ENCODE results near the gene SPINK1. TPM values are rescaled to one million over a fixed set of nuclear protein-coding genes. Genes with fewer than 3 reads are reported as not detected.
"Not testable (repeated sequence)": the region's sequence is repeated elsewhere in the genome, so short reads cannot be mapped to it uniquely, and the experiment has no call there.

Gene SPINK1
- total RNA-seq, 1 donor from 2014 or later, result 3.7 TPM

DNA sequence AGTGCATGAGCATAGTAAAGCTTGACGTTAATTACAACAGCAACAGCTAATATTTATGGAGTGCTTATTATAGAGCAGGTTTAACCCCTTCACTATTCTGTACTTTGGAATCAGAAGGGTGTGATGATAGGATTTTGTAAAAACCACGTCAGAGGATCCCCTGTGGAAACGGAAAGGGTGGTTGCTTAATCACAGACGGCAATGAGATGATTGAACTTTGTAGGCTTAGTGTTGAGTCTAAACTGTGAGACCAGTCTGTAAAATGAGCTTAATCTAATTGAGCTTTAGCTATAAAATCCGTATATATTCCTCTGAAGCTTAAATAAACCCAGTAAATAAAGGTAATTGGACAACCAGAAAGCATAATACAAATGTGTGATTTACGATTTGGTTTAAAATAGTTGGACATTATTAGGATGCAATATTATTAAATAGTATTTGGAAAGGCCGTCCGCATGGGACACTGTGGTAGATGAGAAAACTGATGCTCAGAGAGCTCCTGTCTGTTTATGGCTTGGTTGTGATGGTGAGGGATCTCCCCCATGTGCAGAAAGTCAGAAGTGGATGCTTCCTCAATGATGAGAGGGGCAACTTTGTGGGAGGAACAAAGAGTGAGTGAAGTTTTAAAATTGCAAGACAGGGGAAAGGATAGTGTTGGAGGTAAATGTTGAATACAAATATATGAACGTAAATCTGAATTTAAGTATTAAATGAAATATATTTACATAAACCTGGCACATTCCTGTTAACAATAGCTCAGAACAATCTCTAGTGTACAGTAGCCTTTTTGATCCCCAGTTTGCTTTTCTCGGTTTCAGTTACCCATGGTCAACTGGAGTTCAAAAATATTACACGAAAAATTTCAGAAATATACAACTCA is 23.7 kb upstream of the SPINK1 start:
- DNase-seq (ENCODE audit: low spot score), result no peak

DNA sequence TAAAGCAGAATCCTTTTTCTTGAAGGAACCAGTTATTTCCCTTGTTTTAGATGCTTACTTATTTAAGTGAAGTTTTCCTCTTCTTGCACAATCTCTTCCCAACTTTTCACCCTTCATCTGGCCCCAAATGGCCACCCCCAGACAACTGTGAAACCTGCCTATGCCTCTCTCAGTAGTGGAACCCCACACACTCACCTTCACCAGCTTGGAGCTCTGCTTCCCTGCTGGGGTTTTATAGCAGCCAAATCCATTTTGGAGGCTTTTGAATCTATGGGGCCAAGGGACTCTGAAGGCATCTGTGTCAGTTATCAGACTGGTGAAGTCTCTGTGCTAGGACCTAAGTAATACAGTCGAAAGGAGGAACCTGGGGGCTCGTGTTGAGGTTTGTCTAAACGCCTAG is 22.9 kb upstream of the SPINK1 start:
- no peak for DNase-seq (ENCODE audit: low spot score)

DNA sequence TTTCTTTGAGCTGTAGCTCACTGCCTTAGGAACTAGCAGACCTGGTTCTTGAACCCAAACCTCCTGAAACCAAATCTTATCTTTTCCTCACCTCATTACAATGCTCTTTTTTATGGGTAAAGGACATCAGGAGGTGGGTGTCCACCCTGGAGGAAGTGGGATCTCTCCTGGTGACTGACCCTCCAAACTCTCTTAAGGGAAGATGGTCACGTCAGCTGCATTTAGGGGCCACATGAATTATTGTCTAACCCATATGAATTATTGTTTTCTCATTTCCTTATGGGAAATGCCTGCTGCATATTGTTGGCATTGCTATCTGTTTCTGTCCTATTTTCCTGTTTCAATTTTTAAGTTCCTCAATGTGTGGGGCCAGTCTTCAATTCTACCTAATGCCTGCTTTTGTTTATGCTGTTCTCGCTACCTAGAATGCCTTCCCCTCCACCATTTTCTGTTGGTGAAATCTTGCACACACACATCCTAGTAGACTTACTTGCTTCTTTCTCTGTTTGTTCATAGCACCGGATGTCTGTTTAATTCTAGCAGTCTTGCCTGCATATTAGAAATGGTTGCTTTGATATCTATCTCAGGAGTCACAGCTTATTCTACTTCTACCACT is 22.0 kb upstream of the SPINK1 start:
- DNase-seq (ENCODE audit: low spot score), result no peak

DNA sequence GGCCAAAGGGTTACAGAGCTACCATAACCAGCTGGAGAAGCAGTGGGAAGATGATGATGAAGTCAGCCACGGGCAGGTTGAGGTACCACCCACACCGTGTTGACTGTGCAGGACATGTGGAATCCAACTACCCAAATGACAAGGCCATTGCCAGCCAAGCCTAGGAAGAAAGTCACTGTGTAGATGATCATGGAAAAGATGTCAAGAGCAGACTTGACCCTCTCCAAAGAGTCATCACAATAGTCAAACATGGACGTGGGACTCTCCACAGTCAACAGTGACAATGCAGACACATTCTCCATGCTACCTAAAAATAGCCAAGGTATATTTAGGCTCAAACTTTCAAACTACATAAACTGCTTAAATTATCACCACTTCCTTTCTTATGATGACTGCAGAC is 20.9 kb upstream of the SPINK1 start:
- DNase-seq (ENCODE audit: low spot score), result no peak

DNA sequence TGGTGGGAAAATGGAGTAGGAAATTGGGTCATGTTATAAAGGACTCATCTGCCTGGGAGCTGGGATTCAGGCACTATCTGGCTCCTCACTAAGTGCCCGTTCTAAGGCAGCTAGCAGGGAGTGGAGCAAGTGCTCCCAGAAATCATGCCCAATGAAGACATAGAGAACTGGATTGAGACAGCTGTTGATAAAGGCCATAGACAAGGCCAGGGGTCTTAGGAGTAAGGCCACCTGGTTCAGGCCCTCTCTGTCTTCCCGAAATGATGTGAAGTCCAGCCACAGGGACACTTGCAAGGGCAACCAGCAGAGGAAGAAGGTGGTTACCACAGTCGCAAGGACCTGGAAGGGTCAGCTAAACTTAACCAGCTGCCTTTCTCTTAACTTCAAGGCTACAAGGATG is 20.1 kb upstream of the SPINK1 start:
- DNase-seq (ENCODE audit: low spot score), result no peak

DNA sequence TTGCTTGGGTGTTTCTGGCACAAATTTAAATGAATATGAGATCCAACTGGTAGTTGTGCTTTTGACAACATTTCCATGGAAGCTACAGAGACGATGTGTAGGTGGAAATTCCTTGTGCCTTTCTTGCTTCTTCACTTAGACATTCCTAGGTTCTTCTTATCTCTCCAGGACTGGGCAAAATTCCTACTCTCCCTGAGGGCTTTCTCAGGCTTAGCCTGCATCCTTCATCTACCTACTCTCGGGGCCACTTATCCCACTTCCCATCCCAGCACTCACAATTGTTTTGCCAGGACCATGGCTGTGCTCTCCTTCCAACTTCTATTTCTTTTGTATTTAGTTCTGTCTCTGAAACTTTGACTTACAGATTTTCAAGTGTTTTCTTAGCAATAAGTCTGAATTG is 17.8 kb upstream of the SPINK1 start:
- no peak for DNase-seq (ENCODE audit: low spot score)

DNA sequence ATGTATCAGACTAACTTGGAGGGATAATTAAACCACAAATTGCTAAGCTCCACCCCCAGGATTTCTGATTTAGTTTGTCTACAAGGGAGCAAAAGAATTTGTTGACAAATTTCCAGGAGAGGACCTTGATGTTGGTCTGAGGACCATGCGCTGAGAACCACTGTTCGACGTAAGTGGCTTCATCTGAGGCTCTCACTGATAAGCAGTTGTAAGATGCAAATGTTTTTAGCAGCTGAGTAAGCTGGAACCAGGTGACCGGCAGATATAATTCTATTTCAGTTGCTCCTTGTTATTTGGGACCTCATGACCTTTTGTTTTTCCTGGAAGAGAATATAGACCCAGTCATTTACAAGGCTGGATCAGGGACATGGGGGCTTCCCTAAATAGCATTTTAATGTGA is 14.1 kb upstream of the SPINK1 start:
- no peak for DNase-seq (ENCODE audit: low spot score)

DNA sequence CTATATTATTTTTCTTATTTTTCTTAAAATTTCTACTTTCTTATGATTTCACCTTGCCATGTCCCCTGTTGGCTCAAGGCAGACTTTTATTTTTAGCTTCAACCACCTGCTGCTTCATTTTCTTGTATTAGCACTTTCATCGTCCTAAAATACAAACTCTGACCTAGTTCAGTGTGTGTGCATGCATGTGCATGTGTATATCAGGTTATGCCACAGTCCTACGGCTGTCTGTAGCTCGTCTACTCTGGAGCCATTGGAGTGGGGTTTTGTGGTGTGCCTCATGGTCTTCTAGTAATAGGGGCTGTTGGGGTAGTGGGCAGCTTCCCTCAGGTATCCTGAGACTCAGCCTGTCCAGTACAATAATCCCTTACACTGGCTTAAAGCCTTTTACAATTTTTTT is 13.4 kb upstream of the SPINK1 start:
- no peak for DNase-seq (ENCODE audit: low spot score)

DNA sequence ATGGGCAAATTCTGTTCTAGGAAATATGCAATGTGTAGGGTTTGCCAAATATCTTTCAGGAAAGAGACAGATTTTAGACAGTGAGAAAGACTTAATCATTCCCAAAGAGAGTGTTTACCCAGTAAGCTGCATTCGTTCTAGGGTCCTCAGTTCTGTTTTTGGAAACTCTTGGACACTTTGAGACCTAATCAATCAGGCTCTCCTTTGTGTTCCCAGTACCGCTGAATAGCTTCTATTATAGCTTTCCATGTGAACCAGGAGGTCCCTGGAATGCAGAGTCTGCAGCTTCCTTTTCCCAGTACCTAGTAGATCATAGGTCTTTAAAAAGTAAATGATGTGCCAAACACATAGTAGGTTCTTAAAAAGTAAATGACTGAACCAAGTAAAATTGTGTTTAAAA is 11.4 kb upstream of the SPINK1 start:
- DNase-seq (ENCODE audit: low spot score), result no peak

DNA sequence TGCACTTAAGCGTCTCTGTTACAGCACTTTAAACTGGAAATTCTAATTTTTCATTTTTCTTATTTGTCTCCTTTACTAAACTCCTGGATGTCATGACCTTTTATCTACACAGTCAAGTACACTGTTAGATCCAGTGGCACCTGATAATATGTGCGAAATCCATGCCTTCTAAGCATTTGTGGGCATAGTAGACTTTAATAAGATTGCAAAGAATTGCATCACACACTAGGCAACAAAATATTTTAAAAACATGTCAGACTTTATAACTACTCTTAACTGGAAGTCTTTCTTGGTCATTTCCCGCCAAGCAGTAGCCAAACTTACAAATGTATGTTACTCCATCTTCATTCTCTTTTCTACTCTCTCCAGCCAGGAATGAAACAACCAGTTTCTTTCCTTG is 5.0 kb upstream of the SPINK1 start:
- no peak for DNase-seq (ENCODE audit: low spot score)

DNA sequence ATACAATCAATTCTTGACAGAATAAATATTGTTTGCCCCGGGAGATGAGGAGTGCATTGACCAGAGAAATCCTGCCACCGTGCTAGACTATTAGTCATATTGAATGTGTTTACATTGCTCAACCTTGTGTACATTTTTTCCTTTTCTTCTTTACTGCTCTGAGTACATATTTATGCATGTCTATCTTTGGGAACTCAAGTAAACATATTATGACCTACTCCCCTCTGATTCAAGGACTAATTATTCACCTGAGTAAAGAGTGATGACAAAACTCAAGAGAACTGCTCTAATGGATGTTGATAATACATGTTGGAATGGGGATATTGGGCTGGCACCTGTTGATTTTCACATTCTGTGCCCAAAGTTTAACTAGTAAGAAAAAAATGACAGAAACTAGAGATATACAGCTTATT is 3.9 kb upstream of the SPINK1 start:
- DNase-seq (ENCODE audit: low spot score), result no peak

DNA sequence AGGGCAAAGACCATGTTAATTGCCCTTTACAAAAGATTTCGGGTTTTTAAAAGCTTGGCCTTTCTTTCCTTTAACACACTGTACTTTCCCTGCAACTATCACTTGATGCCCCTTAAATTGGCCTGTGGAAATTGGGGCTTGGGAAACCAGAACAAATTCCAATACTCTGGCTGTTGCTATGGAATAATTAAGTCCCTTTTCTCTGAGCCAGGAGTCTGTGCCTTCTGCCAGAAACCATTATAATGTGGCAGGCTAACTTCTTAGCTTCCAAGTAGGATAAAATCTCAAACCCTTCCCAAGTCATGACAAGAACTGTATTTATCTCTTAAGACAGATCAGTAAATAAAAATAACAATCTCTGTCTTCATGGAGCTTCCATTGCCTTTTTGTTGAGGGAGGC is 1.1 kb upstream of the SPINK1 start:
- DNase-seq (ENCODE audit: low spot score), result no peak

DNA sequence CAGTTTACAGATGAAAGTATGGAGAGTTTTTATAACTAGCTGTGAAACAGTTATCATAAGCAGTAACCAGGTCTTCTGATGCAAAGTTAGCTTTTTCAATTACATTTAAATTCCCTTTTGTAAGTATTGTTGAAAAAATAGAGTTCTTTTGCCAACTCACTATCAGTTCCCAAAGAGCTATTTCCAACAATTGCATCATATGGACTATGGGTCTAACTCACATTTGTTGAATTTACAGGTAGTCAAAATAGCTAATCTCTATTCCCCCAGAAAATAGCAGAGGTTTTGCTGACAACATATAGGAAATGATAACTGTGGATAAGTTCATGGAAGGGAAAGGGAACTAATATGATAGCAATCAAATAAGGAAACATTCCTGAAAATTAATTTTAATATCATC is 1.4 kb downstream of the SPINK1 start:
- DNase-seq (ENCODE audit: low spot score), result no peak

DNA sequence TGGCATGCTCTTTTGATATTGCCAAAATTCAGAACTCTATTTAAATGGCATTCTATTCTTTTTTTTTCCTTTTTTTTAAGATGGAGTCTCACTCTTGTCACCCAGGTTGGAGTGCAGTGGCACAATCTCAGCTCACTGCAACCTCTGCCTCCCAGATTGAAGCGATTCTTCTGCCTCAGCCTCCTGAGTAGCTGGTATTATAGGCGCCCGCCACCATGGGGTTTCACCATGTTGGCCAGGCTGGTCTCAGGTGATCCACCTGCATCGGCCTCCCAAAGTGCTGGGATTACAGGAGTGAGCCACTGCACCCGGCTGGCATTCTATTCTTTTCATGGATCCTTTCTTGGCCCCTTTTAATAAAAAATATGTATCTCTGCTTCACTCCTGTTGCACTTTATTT is 4.5 kb downstream of the SPINK1 start:
- DNase-seq (ENCODE audit: low spot score), result not testable (repeated sequence)

DNA sequence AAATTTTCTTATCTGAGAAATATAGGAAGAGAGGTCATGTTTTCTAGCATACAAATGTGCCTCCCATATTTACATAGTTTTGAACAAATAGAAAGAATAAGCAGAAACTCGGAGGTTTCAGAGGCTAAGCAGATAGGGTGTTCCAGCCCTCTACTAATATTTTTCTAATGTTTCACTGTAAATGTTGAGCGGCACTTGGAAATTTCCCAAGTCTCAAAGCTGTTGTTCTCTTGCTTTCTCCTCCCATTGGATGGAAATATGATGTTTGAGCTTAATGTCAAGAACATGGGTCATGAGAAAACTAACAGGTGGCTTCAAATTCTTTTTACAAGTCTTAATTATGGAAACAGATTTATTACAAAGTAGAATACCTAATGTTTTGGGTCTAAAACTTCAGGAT is 5.1 kb downstream of the SPINK1 start:
- no peak for DNase-seq (ENCODE audit: low spot score)

DNA sequence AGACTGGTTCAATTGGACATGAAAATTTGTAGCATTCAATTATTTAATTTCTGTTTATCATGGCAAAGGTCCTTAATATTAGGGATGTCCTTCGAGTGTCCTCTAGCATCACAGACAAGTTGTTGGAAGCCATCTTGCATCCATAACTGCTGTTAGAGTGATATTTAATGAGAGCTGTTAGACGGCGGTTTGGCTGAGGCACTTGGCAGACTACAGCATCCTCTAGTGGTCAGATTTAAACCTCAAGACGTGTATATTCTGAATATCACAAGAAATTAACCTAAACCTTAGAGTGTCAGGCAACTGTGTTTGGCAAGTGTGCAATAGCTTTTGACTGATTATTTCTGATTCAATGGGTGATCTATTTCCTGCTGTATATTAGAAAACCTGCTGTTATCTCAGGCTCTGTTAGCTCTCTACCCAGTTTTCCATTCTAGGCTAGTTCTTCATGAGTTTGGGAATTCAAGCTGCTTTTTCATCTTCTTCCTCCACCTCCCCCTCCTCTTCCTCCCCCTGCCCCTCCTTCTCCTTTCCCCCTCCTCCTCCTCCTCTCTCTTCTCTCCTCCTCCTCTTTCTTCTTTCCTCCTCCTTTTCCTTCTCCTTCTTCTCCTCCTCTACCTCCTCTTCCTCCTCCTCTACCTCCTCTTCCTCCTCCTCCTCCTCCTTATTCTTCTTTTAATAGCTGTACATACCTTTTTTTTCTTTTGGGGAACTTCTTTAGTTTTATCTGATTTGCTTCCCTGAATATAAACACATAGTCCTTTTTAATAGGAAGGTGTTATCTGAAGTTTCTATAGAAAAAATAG is 8.6 kb downstream of the SPINK1 start:
- DNase-seq (ENCODE audit: low spot score), result no peak

DNA sequence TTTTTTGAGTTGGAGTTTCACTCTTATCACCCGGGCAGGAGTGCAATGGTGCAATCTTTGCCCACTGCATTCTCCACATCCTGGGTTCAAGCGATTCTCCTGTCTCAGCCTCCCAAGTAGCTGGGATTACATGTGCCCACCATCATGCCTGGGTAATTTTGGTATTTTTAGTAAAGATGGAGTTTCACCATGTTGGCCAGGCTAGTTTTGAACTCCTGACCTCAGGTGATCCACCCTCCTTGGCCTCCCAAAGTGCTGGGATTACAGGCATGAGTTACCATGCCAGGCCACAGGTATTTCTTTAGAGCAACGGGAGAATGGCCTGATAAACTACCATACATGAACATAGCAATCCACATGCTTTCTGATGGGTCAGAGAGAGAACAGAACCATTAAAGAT is 9.2 kb downstream of the SPINK1 start:
- DNase-seq (ENCODE audit: low spot score), result not testable (repeated sequence)

DNA sequence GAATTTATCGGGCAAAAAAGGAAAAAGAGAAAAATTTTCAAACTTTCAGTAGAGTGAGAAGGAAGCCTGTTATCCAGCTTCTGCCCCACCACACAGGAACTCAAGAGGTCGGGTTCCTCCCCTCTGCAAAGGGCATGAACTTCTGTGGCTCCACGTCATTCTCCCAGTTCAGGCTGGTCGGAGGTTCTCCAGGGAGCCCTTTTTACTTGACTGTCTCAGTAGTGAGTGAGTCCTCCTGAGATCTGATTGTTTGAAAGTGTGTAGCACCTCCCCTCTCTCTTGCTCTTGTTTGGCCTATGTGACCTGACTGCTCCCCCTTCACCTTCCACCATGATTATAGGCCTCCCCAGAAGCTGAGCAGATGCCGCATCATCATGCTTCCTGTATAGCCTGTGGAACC is 9.7 kb downstream of the SPINK1 start:
- DNase-seq (ENCODE audit: low spot score), result no peak

DNA sequence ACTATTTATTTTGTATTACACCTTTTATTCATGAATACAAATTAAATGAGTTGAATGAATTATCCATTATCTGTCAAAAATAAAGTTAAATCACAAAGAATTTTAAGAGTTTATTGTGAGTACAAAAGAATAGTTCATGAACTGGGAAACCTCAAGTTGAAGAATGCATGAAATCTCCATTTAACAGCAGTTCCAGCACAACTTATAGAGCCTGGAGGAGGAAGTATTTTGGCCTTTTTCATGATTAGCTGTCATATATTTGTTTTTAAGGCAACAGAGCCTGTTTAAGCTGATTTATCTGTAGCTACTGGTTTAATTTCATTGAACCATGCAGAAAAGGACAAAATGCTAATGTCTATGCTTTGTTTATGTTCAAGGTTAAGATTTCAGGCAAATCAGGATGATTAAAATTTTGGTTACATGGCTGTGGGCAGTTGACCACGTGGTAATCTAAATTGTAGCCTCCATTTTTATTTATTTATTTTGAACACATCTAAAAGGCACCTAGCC is 12.2 kb downstream of the SPINK1 start:
- no peak for DNase-seq (ENCODE audit: low spot score)

DNA sequence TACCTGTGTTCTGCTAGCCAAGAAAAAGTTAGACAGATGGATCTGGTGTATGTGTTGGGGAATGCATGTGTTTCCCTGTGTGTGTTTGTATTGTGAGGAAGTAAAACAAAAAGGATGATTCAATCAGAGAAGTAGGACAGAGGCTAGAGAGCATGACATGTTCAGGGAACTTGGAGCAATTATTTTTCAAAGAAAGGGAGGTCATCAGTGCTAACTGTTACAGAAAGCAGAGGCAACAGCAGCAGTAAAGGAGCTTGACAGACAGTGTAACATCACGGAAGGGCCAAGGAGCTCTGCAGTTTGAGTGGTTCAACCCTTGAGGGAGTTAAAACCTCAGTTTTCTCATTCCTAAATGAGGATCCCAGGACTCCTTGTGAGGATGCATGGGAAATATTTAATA is 13.2 kb downstream of the SPINK1 start:
- DNase-seq (ENCODE audit: low spot score), result no peak

DNA sequence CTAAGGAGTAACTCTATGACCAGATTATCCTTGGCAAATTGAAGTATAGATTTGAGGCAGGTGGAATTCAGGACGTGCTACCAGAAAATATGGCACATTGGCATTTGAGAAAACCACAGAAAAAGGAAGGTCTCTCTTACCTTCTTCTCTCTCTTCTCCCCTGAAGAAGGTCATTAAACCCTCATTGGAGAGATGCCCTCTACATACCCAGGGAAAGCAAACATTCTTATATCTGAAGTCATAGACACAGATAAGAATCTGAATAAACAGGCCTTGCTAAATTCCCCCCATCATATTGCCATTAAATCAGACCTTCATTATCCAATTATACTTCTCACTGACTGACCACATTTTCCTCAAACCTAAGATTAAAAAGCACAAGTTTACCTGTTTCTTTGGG is 17.8 kb downstream of the SPINK1 start:
- no peak for DNase-seq (ENCODE audit: low spot score)

All from mesenteric fat pad (tissue), 1 donor.